Measurements from ENCODE around the gene CPAMD8.
"Not testable (repeated sequence)": the region's sequence is repeated elsewhere in the genome, so short reads cannot be mapped to it uniquely, and the experiment has no call there.

GRCh38 chr19:16940063-16940462, 86.5 kb downstream of the CPAMD8 start:
- TF ChIP-seq CTCF, POLR2A (IDR thresholded peaks at IDR 0.05): not testable (repeated sequence)

Data from body of pancreas (tissue), 4 donors.